A549 (cell line): Measurements from ENCODE around the gene CNNM2.

Source experiments
- CBX2 ChIP-seq: fragments of 200-600 bp; sonication (generic); IDR thresholded peaks from 2 replicates; pipeline ENCODE4 v1.6.1; 2016; ENCODE audit warnings: low read depth, mild to moderate bottlenecking, borderline replicate concordance
- CHD4 ChIP-seq: fragments of 200-600 bp; sonication (generic); IDR thresholded peaks from 2 replicates; pipeline ENCODE4 v1.6.1; 2016; ENCODE audit warnings: antibody characterized with exemption, mild to moderate bottlenecking, borderline replicate concordance
- ESRRA ChIP-seq: fragments of 150-350 bp; IDR thresholded peaks from 2 replicates; pipeline ENCODE4 v1.6.1; 2014; ENCODE audit warnings: mild to moderate bottlenecking, low read length, borderline replicate concordance
- FOSL2 ChIP-seq, 2 experiments: fragments of 450-650 bp in 1 of 2; fragments of >200 bp in 1 of 2; sonication (Bioruptor Twin) in 1 of 2; formaldehyde crosslinking; IDR thresholded peaks; 2 replicates each; pipeline versions ENCODE4 v1.5.0 to v1.6.1; 2016 to 2020; ENCODE audit warnings: mild to moderate bottlenecking in 1 of 2, moderate library complexity in 1 of 2
- JUN ChIP-seq, 2 experiments: fragments of >200 bp; sonication (Bioruptor Twin); formaldehyde crosslinking; IDR thresholded peaks; 2 replicates in 1 of 2; 3 replicates in 1 of 2; pipeline ENCODE4 v1.6.1; 2016 to 2017
- KDM5A ChIP-seq: fragments of 200-600 bp; sonication (generic); IDR thresholded peaks from 2 replicates; pipeline ENCODE4 v1.6.1; 2016; ENCODE audit warnings: antibody characterized with exemption, mild to moderate bottlenecking
- MAFK ChIP-seq: fragments of 450-650 bp; IDR thresholded peaks from 2 replicates; pipeline ENCODE4 v1.6.1; 2014; ENCODE audit not compliant: partially characterized antibody
- PBX3 ChIP-seq: IDR thresholded peaks from 2 replicates; pipeline ENCODE4 v1.6.1; 2012
- POLR2A ChIP-seq: IDR thresholded peaks from 2 replicates; pipeline ENCODE4 v1.6.1; 2012; ENCODE audit warnings: mild to moderate bottlenecking, low read length
- TF ChIP-seq, protein P1 (sequence below): fragments of >200 bp; sonication (Bioruptor Twin); formaldehyde crosslinking; IDR thresholded peaks from 3 replicates; pipeline ENCODE4 v1.5.1; 2016
- TF ChIP-seq, protein P2 (sequence below): fragments of 150-350 bp; IDR thresholded peaks from 2 replicates; pipeline ENCODE4 v1.6.1; 2014; ENCODE audit warnings: low read depth, mild to moderate bottlenecking, low read length
- TF ChIP-seq, protein P3 (sequence below): fragments of 250-450 bp; sonication (Bioruptor Pico); IDR thresholded peaks from 2 replicates; pipeline ENCODE4 v1.5.0; 2021; ENCODE audit warnings: mild to moderate bottlenecking, moderate library complexity, borderline replicate concordance

DNA sequence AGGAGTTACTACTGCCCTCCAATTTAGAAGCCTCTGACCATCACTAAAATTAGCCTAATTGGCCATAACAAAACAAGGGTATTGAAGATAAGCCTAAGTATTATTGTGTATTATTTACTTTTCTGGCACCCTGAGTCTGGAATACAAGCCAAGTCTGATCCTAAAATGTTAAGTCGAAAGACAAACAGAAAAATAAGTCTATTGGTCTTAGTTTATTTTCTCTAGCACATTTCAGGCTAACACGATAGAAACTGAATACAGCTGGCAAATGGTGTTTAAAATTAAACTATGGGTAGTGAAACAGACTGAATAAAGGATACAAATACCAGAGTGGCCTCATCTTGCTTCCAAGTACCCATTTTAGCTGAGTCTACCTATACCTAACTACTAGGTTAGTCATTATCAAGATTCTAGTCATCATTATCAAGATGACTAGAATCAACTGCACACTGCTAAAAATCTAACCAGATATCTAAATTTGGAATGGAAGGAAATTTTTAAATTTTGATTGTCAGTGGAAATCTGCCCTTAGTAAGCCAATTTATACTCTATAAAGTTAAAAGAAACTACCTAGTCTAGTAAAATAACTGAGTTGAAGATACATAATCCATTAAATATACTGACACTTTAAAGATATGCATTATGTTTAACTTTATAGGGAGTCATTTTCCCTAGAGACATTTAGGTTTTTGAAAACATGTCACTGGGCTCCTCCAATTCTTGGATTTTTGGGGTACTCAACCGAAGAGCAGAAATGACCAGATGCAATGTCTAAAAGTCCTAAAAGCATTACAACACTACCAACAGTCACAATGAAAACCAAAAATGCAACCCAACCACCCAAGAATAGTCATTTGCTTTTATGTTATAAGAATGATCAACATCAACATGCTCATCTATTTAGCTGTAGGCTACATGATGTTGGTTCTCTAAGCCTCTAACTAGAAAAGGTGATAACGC is 194.1 kb downstream of the CNNM2 start:
- TF ChIP-seq, protein P1, sequence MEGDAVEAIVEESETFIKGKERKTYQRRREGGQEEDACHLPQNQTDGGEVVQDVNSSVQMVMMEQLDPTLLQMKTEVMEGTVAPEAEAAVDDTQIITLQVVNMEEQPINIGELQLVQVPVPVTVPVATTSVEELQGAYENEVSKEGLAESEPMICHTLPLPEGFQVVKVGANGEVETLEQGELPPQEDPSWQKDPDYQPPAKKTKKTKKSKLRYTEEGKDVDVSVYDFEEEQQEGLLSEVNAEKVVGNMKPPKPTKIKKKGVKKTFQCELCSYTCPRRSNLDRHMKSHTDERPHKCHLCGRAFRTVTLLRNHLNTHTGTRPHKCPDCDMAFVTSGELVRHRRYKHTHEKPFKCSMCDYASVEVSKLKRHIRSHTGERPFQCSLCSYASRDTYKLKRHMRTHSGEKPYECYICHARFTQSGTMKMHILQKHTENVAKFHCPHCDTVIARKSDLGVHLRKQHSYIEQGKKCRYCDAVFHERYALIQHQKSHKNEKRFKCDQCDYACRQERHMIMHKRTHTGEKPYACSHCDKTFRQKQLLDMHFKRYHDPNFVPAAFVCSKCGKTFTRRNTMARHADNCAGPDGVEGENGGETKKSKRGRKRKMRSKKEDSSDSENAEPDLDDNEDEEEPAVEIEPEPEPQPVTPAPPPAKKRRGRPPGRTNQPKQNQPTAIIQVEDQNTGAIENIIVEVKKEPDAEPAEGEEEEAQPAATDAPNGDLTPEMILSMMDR, result no peak
- no peak for TF ChIP-seq ESRRA
- TF ChIP-seq CBX2, result no peak
- TF ChIP-seq PBX3, result no peak
- TF ChIP-seq, protein P2, sequence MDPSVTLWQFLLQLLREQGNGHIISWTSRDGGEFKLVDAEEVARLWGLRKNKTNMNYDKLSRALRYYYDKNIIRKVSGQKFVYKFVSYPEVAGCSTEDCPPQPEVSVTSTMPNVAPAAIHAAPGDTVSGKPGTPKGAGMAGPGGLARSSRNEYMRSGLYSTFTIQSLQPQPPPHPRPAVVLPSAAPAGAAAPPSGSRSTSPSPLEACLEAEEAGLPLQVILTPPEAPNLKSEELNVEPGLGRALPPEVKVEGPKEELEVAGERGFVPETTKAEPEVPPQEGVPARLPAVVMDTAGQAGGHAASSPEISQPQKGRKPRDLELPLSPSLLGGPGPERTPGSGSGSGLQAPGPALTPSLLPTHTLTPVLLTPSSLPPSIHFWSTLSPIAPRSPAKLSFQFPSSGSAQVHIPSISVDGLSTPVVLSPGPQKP, result no peak
- TF ChIP-seq FOSL2 (IDR thresholded peaks at IDR 0.05), result no peak
- TF ChIP-seq FOSL2 (CRISPR knock-in tag; IDR thresholded peaks at IDR 0.05), result no peak
- TF ChIP-seq CHD4, result no peak
- TF ChIP-seq POLR2A, result no peak
- TF ChIP-seq, protein P3, sequence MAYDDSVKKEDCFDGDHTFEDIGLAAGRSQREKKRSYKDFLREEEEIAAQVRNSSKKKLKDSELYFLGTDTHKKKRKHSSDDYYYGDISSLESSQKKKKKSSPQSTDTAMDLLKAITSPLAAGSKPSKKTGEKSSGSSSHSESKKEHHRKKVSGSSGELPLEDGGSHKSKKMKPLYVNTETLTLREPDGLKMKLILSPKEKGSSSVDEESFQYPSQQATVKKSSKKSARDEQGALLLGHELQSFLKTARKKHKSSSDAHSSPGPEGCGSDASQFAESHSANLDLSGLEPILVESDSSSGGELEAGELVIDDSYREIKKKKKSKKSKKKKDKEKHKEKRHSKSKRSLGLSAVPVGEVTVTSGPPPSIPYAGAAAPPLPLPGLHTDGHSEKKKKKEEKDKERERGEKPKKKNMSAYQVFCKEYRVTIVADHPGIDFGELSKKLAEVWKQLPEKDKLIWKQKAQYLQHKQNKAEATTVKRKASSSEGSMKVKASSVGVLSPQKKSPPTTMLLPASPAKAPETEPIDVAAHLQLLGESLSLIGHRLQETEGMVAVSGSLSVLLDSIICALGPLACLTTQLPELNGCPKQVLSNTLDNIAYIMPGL, result no peak
- no peak for TF ChIP-seq KDM5A
- no peak for TF ChIP-seq JUN (IDR thresholded peaks at IDR 0.05)
- no peak for TF ChIP-seq MAFK
